ENCODE results near the gene LCP2.

GRCh38 chr5:170305016-170305645 lies 7.6 kb upstream of the LCP2 start:
- TF ChIP-seq CTCF (IDR thresholded peaks at IDR 0.05 in 4 of 5, conservative IDR thresholded peaks at IDR 0.05 in 1 of 5) (no peak), POLR2A (IDR thresholded peaks at IDR 0.05) (no peak)

All from gastrocnemius medialis (tissue), 4 donors.